HEK293 (cell line): Measurements from ENCODE around the gene BCL11B.

Experiments used
- CTCF ChIA-PET: fragments of 350-600 bp; formaldehyde crosslinking; extraction: SDS; loops from one replicate; lab custom pipeline; 2021; ENCODE audit warnings: antibody characterized with exemption; lab: Yijun Ruan, JAX
- POLR2A ChIA-PET: fragments of 300-600 bp; formaldehyde crosslinking; extraction: SDS; loops from one replicate; lab custom pipeline; 2020; ENCODE audit warnings: antibody characterized with exemption, inconsistent platforms; lab: Yijun Ruan, JAX
- H3K27ac ChIP-seq: fragments of 200-500 bp; sonication (Bioruptor generic); 2 replicates; pipeline ENCODE4 v1.5.1; 2014; ENCODE audit warnings: low read depth, low read length, control low read depth, inconsistent platforms; ENCODE audit errors: extremely low read depth
- H3K36me3 ChIP-seq, 2 experiments: fragments of 200-500 bp in 1 of 2; sonication (Bioruptor generic) in 1 of 2; 1 replicate in 1 of 2; 2 replicates in 1 of 2; pipeline ENCODE4 v1.5.1; 2014 to 2017; ENCODE audit warnings: inconsistent platforms in 2 of 2, low read length in 2 of 2; ENCODE audit not compliant: control insufficient read depth in 2 of 2, insufficient read depth in 1 of 2
- H3K4me1 ChIP-seq: fragments of 200-500 bp; sonication (Bioruptor generic); 2 replicates; pipeline ENCODE4 v1.5.1; 2014; ENCODE audit warnings: mild to moderate bottlenecking, low read length, inconsistent platforms; ENCODE audit not compliant: control insufficient read depth, insufficient read depth
- H3K4me3 ChIP-seq: 2 replicates; pipeline ENCODE4 v1.5.1; 2011; ENCODE audit warnings: low read depth, mild to moderate bottlenecking, control low read depth, low read length, moderate library complexity
- H3K9me3 ChIP-seq: fragments of 200-500 bp; sonication (Bioruptor generic); 2 replicates; pipeline ENCODE4 v1.5.1; 2014; ENCODE audit warnings: low read depth, low read length, inconsistent platforms; ENCODE audit not compliant: control insufficient read depth, insufficient read depth
- ATF2 ChIP-seq: fragments of 450-650 bp; formaldehyde crosslinking; IDR thresholded peaks from 2 replicates; pipeline ENCODE4 v1.5.1; 2016; ENCODE audit warnings: missing biosample characterization, missing genetic modification characterization, low read depth
- EGR2 ChIP-seq: fragments of 450-650 bp; formaldehyde crosslinking; IDR thresholded peaks from 2 replicates; pipeline ENCODE4 v1.5.1; 2016; ENCODE audit warnings: low read depth, missing biosample characterization, missing genetic modification characterization
- FEZF1 ChIP-seq: fragments of 450-650 bp; formaldehyde crosslinking; IDR thresholded peaks from 2 replicates; pipeline ENCODE4 v1.5.1; 2016; ENCODE audit warnings: missing biosample characterization, missing genetic modification characterization
- OSR2 ChIP-seq: fragments of 450-650 bp; formaldehyde crosslinking; IDR thresholded peaks from 2 replicates; pipeline ENCODE4 v1.5.1; 2016; ENCODE audit warnings: missing biosample characterization, missing genetic modification characterization
- RBAK ChIP-seq: fragments of 450-650 bp; formaldehyde crosslinking; IDR thresholded peaks from 2 replicates; pipeline ENCODE4 v1.5.1; 2016; ENCODE audit warnings: missing biosample characterization, missing genetic modification characterization
- YY1 ChIP-seq: fragments of 450-650 bp; formaldehyde crosslinking; IDR thresholded peaks from 2 replicates; pipeline ENCODE4 v1.5.1; 2018; ENCODE audit warnings: missing biosample characterization, missing genetic modification characterization
- ZBTB26 ChIP-seq: fragments of 450-650 bp; formaldehyde crosslinking; optimal IDR thresholded peaks from 2 replicates; pipeline ENCODE3; 2016; ENCODE audit warnings: missing biosample characterization, mild to moderate bottlenecking, missing genetic modification characterization
- ZBTB8A ChIP-seq: fragments of 450-650 bp; formaldehyde crosslinking; IDR thresholded peaks from 2 replicates; pipeline ENCODE4 v1.5.1; 2016; ENCODE audit warnings: missing biosample characterization, missing genetic modification characterization
- ZFHX2 ChIP-seq: fragments of 450-650 bp; formaldehyde crosslinking; conservative IDR thresholded peaks from 2 replicates; pipeline ENCODE4 v1.5.1; 2016; ENCODE audit warnings: missing biosample characterization, missing genetic modification characterization
- ZNF132 ChIP-seq: fragments of 450-650 bp; formaldehyde crosslinking; IDR thresholded peaks from 2 replicates; pipeline ENCODE4 v1.5.1; 2017; ENCODE audit warnings: missing biosample characterization, missing genetic modification characterization, borderline replicate concordance
- ZNF133 ChIP-seq: fragments of 450-650 bp; formaldehyde crosslinking; IDR thresholded peaks from 2 replicates; pipeline ENCODE4 v1.5.1; 2016; ENCODE audit warnings: missing biosample characterization, missing genetic modification characterization
- ZNF155 ChIP-seq: fragments of 450-650 bp; formaldehyde crosslinking; IDR thresholded peaks from 2 replicates; pipeline ENCODE4 v1.5.1; 2016; ENCODE audit warnings: missing biosample characterization, missing genetic modification characterization
- ZNF169 ChIP-seq: fragments of 450-650 bp; formaldehyde crosslinking; IDR thresholded peaks from 2 replicates; pipeline ENCODE4 v1.5.1; 2016; ENCODE audit warnings: missing biosample characterization, missing genetic modification characterization
- ZNF19 ChIP-seq: fragments of 450-650 bp; formaldehyde crosslinking; IDR thresholded peaks from 2 replicates; pipeline ENCODE4; 2016; ENCODE audit warnings: missing biosample characterization, missing genetic modification characterization, low read depth
- ZNF2 ChIP-seq: fragments of 450-650 bp; formaldehyde crosslinking; IDR thresholded peaks from 2 replicates; pipeline ENCODE4 v1.5.1; 2016; ENCODE audit warnings: missing biosample characterization, missing genetic modification characterization
- ZNF214 ChIP-seq: fragments of 450-650 bp; formaldehyde crosslinking; IDR thresholded peaks from 2 replicates; pipeline ENCODE4 v1.5.1; 2017; ENCODE audit warnings: missing biosample characterization, mild to moderate bottlenecking, missing genetic modification characterization, borderline replicate concordance
- ZNF23 ChIP-seq: fragments of 450-650 bp; formaldehyde crosslinking; IDR thresholded peaks from 2 replicates; pipeline ENCODE4 v1.5.1; 2016; ENCODE audit warnings: missing biosample characterization, missing genetic modification characterization, borderline replicate concordance
- ZNF280D ChIP-seq: fragments of 450-650 bp; formaldehyde crosslinking; IDR thresholded peaks from 2 replicates; pipeline ENCODE4 v1.5.1; 2016; ENCODE audit warnings: missing biosample characterization, missing genetic modification characterization
- ZNF366 ChIP-seq: fragments of 450-650 bp; formaldehyde crosslinking; conservative IDR thresholded peaks from 2 replicates; pipeline ENCODE4 v1.5.1; 2016; ENCODE audit warnings: missing biosample characterization, missing genetic modification characterization
- ZNF521 ChIP-seq: fragments of 450-650 bp; formaldehyde crosslinking; IDR thresholded peaks from 2 replicates; pipeline ENCODE4 v1.5.1; 2017; ENCODE audit warnings: missing biosample characterization, mild to moderate bottlenecking, missing genetic modification characterization
- ZNF560 ChIP-seq: fragments of 450-650 bp; formaldehyde crosslinking; IDR thresholded peaks from 2 replicates; pipeline ENCODE4 v1.5.1; 2017; ENCODE audit warnings: missing biosample characterization, missing genetic modification characterization, borderline replicate concordance
- ZNF610 ChIP-seq: fragments of 450-650 bp; formaldehyde crosslinking; IDR thresholded peaks from 2 replicates; pipeline ENCODE4 v1.5.1; 2016; ENCODE audit warnings: missing biosample characterization, missing genetic modification characterization, borderline replicate concordance
- ZNF654 ChIP-seq: fragments of 450-650 bp; formaldehyde crosslinking; IDR thresholded peaks from 2 replicates; pipeline ENCODE4 v1.5.1; 2016; ENCODE audit warnings: low read depth, missing biosample characterization, missing genetic modification characterization
- ZNF677 ChIP-seq: fragments of 450-650 bp; IDR thresholded peaks from 2 replicates; pipeline ENCODE4 v1.5.0; 2018; ENCODE audit warnings: missing biosample characterization, mild to moderate bottlenecking, missing genetic modification characterization, moderate library complexity
- ZNF791 ChIP-seq: fragments of 450-650 bp; formaldehyde crosslinking; IDR thresholded peaks from 2 replicates; pipeline ENCODE4 v1.5.1; 2016; ENCODE audit warnings: missing biosample characterization, missing genetic modification characterization
- ZSCAN18 ChIP-seq: fragments of 450-650 bp; formaldehyde crosslinking; IDR thresholded peaks from 2 replicates; pipeline ENCODE4 v1.5.1; 2016; ENCODE audit warnings: missing biosample characterization, missing genetic modification characterization

The BCL11B gene

GRCh38 chr14:99195602-99196309, 76.2 kb downstream of the BCL11B start (continued):
- TF ChIP-seq ZNF521 (tag by site-specific recombination) (no peak), ZSCAN18 (tag by site-specific recombination) (no peak), ZNF654 (tag by site-specific recombination) (no peak), ZNF214 (no peak), ZBTB8A (tag by site-specific recombination) (peak; percentile 81), ZNF791 (tag by site-specific recombination) (no peak), ZNF19 (no peak), ZNF2 (no peak), ZNF280D (tag by site-specific recombination) (no peak), ZFHX2 (tag by site-specific recombination) (no peak), ZNF23 (tag by site-specific recombination) (no peak), RBAK (no peak), OSR2 (tag by site-specific recombination) (peak; percentile 91), YY1 (tag by site-specific recombination) (no peak), ZNF610 (tag by site-specific recombination) (no peak)

- Histone ChIP-seq H3K9me3 (no peaks in the 10 kb centered on the region), H3K36me3 (no peaks in the 10 kb centered on the region), H3K4me1 (peaks cover 18% of the 10 kb centered on the region), H3K27ac (no peak overlapping the region), H3K4me3 (no peak overlapping the region)
- no peak for TF ChIP-seq FEZF1 (tag by site-specific recombination)
- no peak for TF ChIP-seq ZNF155 (tag by site-specific recombination)
- no peak for TF ChIP-seq ZNF560 (tag by site-specific recombination)
- no peak for TF ChIP-seq ZNF677
- no peak for TF ChIP-seq ZNF133
- no peak for TF ChIP-seq ZBTB26 (tag by site-specific recombination)
- TF ChIP-seq ZNF169 (tag by site-specific recombination): no peak
- no peak for TF ChIP-seq ZNF132 (tag by site-specific recombination)
- no peak for TF ChIP-seq RBAK
- TF ChIP-seq EGR2 (tag by site-specific recombination): no peak
- no peak for TF ChIP-seq ZNF366 (tag by site-specific recombination)
- TF ChIP-seq ATF2 (tag by site-specific recombination): no peak
- CTCF ChIA-PET: no interaction called here
- POLR2A ChIA-PET: no interaction called here
Measured at GRCh38 chr14:99194736-99195135, 77.3 kb downstream of the BCL11B start.
